Large intestine (tissue), 3 donors: ENCODE data around the gene MYDGF. TPM values are rescaled to one million over a fixed set of nuclear protein-coding genes. Genes with fewer than 3 reads are reported as not detected.
"Not testable (repeated sequence)": the region's sequence is repeated elsewhere in the genome, so short reads cannot be mapped to it uniquely, and the experiment has no call there.

ENCODE experiments used
- DNase-seq, 2 donors: peaks; one replicate each; pipeline versions ENCODE4 v3.0.0 to v3.0.0-alpha.2; 2013
- H3K27ac ChIP-seq: one replicate; pipeline ENCODE4 v1.5.1; 2013; ENCODE audit warnings: low read length
- H3K27me3 ChIP-seq: 2 replicates; pipeline ENCODE4 v1.6.1; 2013; ENCODE audit warnings: low read length; ENCODE audit not compliant: control insufficient read depth, insufficient read depth
- H3K36me3 ChIP-seq: 2 replicates; pipeline ENCODE4 v1.6.1; 2013; ENCODE audit warnings: low read length; ENCODE audit not compliant: control insufficient read depth, insufficient read depth
- H3K4me1 ChIP-seq: one replicate; pipeline ENCODE4 v1.6.1; 2013; ENCODE audit warnings: low read length; ENCODE audit not compliant: control insufficient read depth, insufficient read depth
- H3K4me3 ChIP-seq: one replicate; pipeline ENCODE4 v1.5.1; 2013; ENCODE audit warnings: low read length
- H3K9me3 ChIP-seq: one replicate; pipeline ENCODE4 v1.6.1; 2013; ENCODE audit warnings: mild to moderate bottlenecking, low read depth, low read length, moderate library complexity; ENCODE audit not compliant: control insufficient read depth
- WGBS: methylation state at CpG from one replicate; pipeline ENCODE4 v1.1.5; 2013; ENCODE audit warnings: low lambda C conversion rate; ENCODE audit not compliant: insufficient coverage; 5-methylcytosine and 5-hydroxymethylcytosine counted together
- polyA plus RNA-seq: library from polyadenylated mRNA; unstranded; fragments of 120-200 nt; gene quantifications from one replicate; pipeline ENCODE4 v1.2.1, GENCODE V29; 2013

The MYDGF gene
- polyA plus RNA-seq, 1 donor = 103 TPM

DNA sequence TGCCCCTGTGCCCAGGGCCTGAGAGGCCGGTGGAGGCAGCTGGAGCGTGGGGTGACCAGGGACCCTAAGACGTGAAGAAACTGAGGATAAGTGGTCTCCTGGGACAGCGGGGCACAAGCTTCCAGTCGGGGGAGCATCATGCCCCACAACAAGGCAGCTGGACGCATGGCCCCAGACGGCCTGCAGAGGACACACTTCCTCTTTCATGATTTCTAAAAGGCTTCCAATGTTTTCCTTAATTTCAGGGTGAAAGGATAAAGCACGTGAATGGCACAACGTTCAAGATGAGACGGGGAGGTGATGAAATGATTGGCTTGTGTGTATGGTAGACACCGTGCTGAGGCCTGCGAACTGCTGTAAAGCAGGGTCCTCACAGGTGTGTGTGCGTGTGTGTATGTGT lies 20.2 kb upstream of the MYDGF start:
- no peak for DNase-seq
- H3K9me3 ChIP-seq = peaks cover 2% of the 10 kb centered on the region
- H3K4me1 ChIP-seq = no peaks in the 10 kb centered on the region
- H3K27me3 ChIP-seq = no peaks in the 10 kb centered on the region
- H3K27ac ChIP-seq = no peak overlapping the region
- H3K4me3 ChIP-seq = no peak overlapping the region
- H3K36me3 ChIP-seq = peaks cover 87% of the 10 kb centered on the region
- 85% methylated on average over 6 of the region's 13 CpGs for WGBS

DNA sequence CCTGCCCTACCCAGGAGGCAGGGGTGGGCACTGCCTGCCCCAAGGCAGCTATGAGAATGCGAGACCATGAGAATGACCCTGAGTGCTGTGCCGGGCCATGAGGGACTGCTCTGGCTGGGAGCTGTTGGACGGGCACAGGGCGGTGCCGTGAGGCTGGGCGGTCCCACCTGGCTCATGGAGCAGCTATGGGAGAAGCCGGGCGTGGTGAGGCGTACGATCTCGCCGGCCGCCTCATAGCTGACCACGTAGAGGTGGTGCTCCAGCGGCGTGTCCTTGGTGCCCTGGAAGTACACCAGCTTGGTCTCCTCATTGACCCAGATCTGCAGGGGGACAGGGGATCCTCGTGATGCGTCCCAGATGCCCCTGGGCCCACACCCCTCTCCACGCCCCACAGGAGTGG lies 19.3 kb upstream of the MYDGF start:
- Histone ChIP-seq H3K27ac (no peak overlapping the region), H3K4me1 (no peaks in the 10 kb centered on the region), H3K9me3 (no peaks in the 10 kb centered on the region), H3K4me3 (no peak overlapping the region), H3K36me3 (peaks cover 87% of the 10 kb centered on the region), H3K27me3 (no peaks in the 10 kb centered on the region)
- WGBS = no CpG with 5 or more reads among the region's 19 CpGs
- no peak for DNase-seq

DNA sequence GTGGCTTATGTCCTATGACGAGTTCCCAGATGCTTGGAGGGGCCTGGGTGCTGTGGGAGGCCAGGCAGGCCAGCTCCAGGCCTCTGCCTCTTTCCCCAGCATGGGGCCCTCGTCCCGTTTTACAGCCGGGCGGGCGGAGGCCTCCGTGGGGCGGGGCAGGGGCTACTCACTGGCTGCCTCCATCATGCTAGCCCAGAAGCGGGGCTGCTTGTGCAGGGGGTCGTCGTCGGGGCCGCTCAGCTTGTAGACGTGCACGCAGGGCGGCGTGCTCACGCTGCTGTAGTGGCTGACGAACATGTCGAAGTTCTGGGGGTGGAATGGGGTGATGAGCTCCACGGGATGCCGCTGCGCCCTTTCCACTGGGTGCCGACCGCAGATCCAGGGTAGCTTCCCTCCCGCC lies 18.4 kb upstream of the MYDGF start:
- H3K27me3 ChIP-seq = no peaks in the 10 kb centered on the region
- H3K36me3 ChIP-seq = peaks cover 86% of the 10 kb centered on the region
- no peak for DNase-seq
- H3K27ac ChIP-seq = no peak overlapping the region
- no peaks in the 10 kb centered on the region for H3K4me1 ChIP-seq
- no peaks in the 10 kb centered on the region for H3K9me3 ChIP-seq
- no peak overlapping the region for H3K4me3 ChIP-seq
- no CpG with 5 or more reads among the region's 26 CpGs for WGBS

DNA sequence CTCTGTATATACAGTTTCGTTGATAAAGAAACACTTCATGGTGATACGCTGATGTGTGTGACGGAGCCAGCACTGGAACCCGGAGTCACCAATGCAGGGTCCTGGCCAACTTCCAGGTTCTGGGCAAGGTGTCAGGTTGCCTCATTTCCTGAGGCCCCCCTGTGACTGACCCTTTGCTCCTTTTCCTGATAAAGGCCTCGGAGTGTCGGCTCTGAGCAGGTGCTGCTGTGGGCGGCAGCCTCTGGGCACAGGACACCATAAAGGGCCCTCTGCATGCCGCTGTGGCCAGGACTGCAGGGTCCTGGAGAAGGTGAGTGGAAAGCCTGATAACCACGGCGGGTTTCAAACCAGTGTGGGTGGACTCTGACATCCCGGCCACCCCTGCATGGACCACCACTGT lies 17.3 kb upstream of the MYDGF start:
- peaks cover 83% of the 10 kb centered on the region for H3K36me3 ChIP-seq
- H3K27me3 ChIP-seq = no peaks in the 10 kb centered on the region
- H3K9me3 ChIP-seq = no peaks in the 10 kb centered on the region
- no peak overlapping the region for H3K4me3 ChIP-seq
- H3K27ac ChIP-seq = no peak overlapping the region
- H3K4me1 ChIP-seq = no peaks in the 10 kb centered on the region
- no CpG with 5 or more reads among the region's 11 CpGs for WGBS
- no peak for DNase-seq

GRCh38 chr19:4686700-4687099 lies 16.6 kb upstream of the MYDGF start:
- H3K36me3 ChIP-seq = peaks cover 83% of the 10 kb centered on the region
- WGBS = no CpG with 5 or more reads among the region's 10 CpGs

DNA sequence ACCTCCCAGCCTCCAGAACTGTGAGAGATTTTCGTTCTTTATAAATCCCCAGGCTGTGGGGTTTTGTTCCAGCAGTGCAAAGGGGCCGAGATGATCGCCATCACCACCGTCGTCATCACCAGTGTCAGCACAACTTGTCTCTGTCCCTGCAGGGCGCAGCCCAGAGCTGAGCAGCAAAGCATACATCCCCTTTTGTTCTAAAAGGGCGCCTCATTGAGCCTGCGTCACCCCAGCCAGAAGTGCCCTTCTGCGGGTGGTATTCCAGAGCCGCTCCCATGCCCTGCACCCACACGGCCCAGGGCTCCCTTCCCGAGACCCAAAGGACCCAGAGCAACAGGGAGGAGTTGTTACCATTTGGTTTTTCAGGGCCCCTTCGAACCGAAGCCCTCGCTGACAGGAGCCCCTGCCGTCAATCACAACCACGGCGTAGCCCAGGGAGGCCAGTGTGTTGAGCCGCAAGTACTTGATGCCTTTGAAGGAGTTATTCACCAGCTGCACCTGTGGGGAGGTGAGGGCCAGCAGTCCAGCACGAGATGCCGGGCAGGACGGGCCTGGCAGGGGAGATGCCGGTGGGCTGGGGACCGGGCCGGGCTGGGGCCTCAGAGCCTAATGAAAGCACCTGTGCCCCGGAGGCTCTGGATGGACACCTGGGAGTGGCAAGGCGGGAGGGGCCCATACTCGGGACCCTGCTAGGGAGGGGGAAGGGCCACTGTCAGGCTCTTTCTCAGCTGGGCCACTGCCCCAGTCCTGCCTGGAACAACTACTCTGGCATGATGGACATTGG lies 14.4 kb upstream of the MYDGF start:
- no peaks in the 10 kb centered on the region for H3K9me3 ChIP-seq
- no peaks in the 10 kb centered on the region for H3K4me1 ChIP-seq
- no peaks in the 10 kb centered on the region for H3K27me3 ChIP-seq
- DNase-seq = no peak
- H3K36me3 ChIP-seq = peaks cover 77% of the 10 kb centered on the region
- no peak overlapping the region for H3K4me3 ChIP-seq
- WGBS = no CpG with 5 or more reads among the region's 28 CpGs
- no peak overlapping the region for H3K27ac ChIP-seq

More at GRCh38 chr19:4686700-4687099, 16.6 kb upstream of the MYDGF start:
- no peak for DNase-seq
- Histone ChIP-seq H3K9me3 (no peaks in the 10 kb centered on the region), H3K27me3 (no peaks in the 10 kb centered on the region), H3K4me3 (no peak overlapping the region), H3K27ac (no peak overlapping the region), H3K4me1 (no peaks in the 10 kb centered on the region)

DNA sequence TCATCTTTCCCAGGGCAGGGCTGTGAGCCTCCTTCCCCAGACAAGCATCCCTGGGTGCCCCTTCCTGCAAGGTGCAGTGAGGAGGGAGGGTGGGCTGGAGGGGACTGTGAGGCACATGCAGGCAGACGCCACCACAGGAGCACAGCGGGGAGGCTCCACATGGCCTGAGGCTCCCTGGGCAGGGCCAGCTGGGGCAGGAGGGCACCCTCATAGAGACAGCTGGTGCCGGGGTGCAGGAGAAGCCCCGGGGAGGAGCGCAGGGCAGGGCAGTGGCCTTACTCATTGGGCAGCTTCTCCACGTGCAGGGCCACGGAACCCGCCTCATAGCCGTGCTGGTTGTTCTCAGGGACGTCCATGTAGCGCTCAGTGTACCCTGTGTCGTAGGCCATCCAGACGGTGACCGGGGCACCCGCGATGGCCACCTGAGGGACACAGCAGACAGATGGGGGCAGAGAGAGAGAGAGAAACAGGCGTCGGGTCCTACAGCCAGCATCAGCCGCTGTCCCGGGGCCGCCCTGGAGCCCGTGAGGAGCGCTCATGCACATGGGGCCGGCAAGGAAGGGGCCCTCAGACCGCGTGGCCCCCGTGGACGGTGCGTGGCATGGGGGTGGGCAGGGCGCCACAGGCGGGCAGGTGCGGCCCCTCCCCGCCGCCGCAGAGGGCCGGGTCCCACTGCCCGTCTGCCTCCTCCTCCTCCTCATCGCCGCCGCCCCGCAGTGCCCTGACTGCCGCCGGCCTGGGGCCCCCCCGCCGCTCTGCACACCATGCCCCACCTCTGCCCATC lies 12.5 kb upstream of the MYDGF start:
- Histone ChIP-seq H3K27me3 (no peaks in the 10 kb centered on the region), H3K27ac (no peak overlapping the region), H3K4me1 (no peaks in the 10 kb centered on the region), H3K9me3 (no peaks in the 10 kb centered on the region), H3K4me3 (no peak overlapping the region), H3K36me3 (peaks cover 71% of the 10 kb centered on the region)
- WGBS = no CpG with 5 or more reads among the region's 45 CpGs
- no peak for DNase-seq

DNA sequence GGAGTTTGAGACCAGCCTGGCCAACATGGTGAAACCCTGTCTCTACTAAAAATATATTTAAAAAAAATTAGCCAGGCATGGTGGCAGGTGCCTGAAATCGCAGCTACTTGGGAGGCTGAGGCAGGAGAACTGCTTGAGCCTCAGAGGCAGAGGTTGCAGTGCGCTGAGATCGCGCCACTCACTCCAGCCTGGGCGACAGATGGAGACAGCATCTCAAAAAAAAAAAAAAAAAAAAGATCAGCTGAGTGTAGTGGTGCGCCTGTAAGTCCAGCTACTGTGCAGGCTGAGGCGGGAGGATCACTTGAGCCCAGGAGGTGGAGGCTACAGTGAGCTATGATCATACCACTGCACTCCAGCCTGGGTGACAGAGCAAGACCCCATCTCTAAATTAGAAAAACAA lies 9.9 kb upstream of the MYDGF start:
- H3K4me3 ChIP-seq, DNase-seq, H3K27me3 ChIP-seq, H3K9me3 ChIP-seq, H3K27ac ChIP-seq, H3K4me1 ChIP-seq: not testable (repeated sequence)
- WGBS = no CpG with 5 or more reads among the region's 7 CpGs
- peaks cover 54% of the 10 kb centered on the region for H3K36me3 ChIP-seq

DNA sequence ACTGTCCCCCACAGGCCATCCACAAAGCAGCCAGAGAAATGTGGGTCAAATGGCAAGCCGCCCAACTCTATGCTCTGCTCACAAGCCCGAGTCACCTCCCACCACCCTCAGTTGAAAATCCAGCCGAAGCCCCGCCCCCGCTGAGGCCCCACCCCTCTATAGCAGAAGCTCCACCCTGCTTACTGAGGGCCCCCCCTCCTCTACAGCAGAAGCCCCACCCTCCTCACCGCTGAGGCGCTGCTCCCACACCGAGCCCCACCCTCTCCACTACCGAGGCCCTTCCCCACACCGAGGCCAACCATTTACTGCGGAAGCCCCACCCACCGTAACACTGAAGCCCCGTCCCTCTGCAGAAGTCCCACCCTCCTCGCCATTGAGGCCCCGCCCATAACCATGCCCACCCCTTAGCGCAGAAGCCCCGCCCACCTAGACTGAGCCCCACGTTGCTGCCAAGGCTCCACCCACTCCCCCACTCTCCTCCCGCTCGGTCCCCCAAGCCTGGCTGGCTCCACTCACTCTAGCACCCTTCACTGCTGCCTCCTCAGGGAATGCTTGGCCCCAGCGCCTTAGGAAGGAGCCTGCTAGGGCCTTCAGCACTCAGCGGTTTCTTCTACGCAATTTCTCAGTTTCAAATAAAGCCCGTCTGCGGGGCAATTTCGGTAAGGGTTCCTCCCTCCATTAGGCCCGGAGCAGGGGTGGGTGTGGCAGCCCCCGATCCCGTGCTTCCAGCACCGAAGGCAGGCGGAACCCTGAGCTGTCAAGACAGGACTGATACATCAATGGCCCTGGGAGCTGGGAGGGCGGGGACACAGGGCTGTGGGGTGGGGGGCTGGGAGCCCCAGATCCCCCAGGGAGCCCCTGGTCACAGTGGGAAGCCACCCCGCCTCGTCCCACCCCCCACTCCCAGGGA lies 9.0 kb upstream of the MYDGF start:
- Histone ChIP-seq H3K4me3 (no peak overlapping the region), H3K27ac (no peak overlapping the region), H3K4me1 (no peaks in the 10 kb centered on the region), H3K9me3 (no peaks in the 10 kb centered on the region), H3K27me3 (no peaks in the 10 kb centered on the region), H3K36me3 (peaks cover 51% of the 10 kb centered on the region)
- DNase-seq = peak in 1 of 2 donors; percentile 20
- WGBS = no CpG with 5 or more reads among the region's 34 CpGs
